Measurements from ENCODE around the gene TRIM44.
"Not testable (repeated sequence)": the region's sequence is repeated elsewhere in the genome, so short reads cannot be mapped to it uniquely, and the experiment has no call there.

TRIM44 gene

GRCh38 chr11:35753573-35753972, 91.0 kb downstream of the TRIM44 start:
- not testable (repeated sequence) for DNase-seq (ENCODE audit: low spot score)

GRCh38 chr11:35759951-35760350, 97.4 kb downstream of the TRIM44 start:
- not testable (repeated sequence) for DNase-seq (ENCODE audit: low spot score)

- no peak for DNase-seq (ENCODE audit: low spot score)
These were observed 99.3 kb downstream of the TRIM44 start for GRCh38 chr11:35761899-35762298.

- DNase-seq (ENCODE audit: low spot score) = no peak
These were observed 100.7 kb downstream of the TRIM44 start for GRCh38 chr11:35763301-35763700.

GRCh38 chr11:35763765-35764164, 101.2 kb downstream of the TRIM44 start:
- no peak for DNase-seq (ENCODE audit: low spot score)

GRCh38 chr11:35764417-35764816, 101.8 kb downstream of the TRIM44 start:
- DNase-seq (ENCODE audit: low spot score) = no peak

- no peak for DNase-seq (ENCODE audit: low spot score)
These were observed 102.6 kb downstream of the TRIM44 start for GRCh38 chr11:35765211-35765610.

GRCh38 chr11:35766651-35767050, 104.1 kb downstream of the TRIM44 start:
- DNase-seq (ENCODE audit: low spot score) = no peak

GRCh38 chr11:35770425-35770824, 107.8 kb downstream of the TRIM44 start:
- DNase-seq (ENCODE audit: low spot score) = not testable (repeated sequence)

GRCh38 chr11:35771722-35772121, 109.1 kb downstream of the TRIM44 start:
- no peak for DNase-seq (ENCODE audit: low spot score)

- DNase-seq (ENCODE audit: low spot score) = not testable (repeated sequence)
These were observed 114.7 kb downstream of the TRIM44 start for GRCh38 chr11:35777241-35777640.

GRCh38 chr11:35778943-35779342, 116.4 kb downstream of the TRIM44 start:
- DNase-seq (ENCODE audit: low spot score) = not testable (repeated sequence)

GRCh38 chr11:35779409-35779808, 116.8 kb downstream of the TRIM44 start:
- DNase-seq (ENCODE audit: low spot score) = no peak

GRCh38 chr11:35780951-35781860, 118.6 kb downstream of the TRIM44 start:
- no peak for DNase-seq (ENCODE audit: low spot score)

- DNase-seq (ENCODE audit: low spot score) = no peak
These were observed 119.4 kb downstream of the TRIM44 start for GRCh38 chr11:35781861-35782470.

GRCh38 chr11:35783809-35784208, 121.2 kb downstream of the TRIM44 start:
- DNase-seq (ENCODE audit: low spot score) = no peak

GRCh38 chr11:35784699-35785098, 122.1 kb downstream of the TRIM44 start:
- no peak for DNase-seq (ENCODE audit: low spot score)

GRCh38 chr11:35785287-35786167, 123.0 kb downstream of the TRIM44 start:
- peak; percentile 41 for DNase-seq (ENCODE audit: low spot score)

GRCh38 chr11:35786188-35786587, 123.6 kb downstream of the TRIM44 start:
- no peak for DNase-seq (ENCODE audit: low spot score)

- no peak for DNase-seq (ENCODE audit: low spot score)
These were observed 124.5 kb downstream of the TRIM44 start for GRCh38 chr11:35787013-35787504.

- no peak for DNase-seq (ENCODE audit: low spot score)
These were observed 125.1 kb downstream of the TRIM44 start for GRCh38 chr11:35787626-35788025.

All from kidney capillary endothelial cell (primary cell).